Duodenal mucosa (tissue), 2 donors: Measurements from ENCODE around the gene KLC1.
"Not testable (repeated sequence)": the region's sequence is repeated elsewhere in the genome, so short reads cannot be mapped to it uniquely, and the experiment has no call there.

Experiments used
- H3K27ac ChIP-seq: one replicate; pipeline ENCODE4 v1.7.0; 2013; ENCODE audit warnings: low read depth, low read length
- H3K27me3 ChIP-seq, 2 donors: one replicate each; pipeline ENCODE4 v1.7.0; 2013; ENCODE audit warnings: low read length in 2 of 2, control low read depth in 1 of 2; ENCODE audit not compliant: insufficient read depth in 2 of 2, control insufficient read depth in 1 of 2
- H3K36me3 ChIP-seq, 2 donors: one replicate each; pipeline ENCODE4 v1.7.0; 2013; ENCODE audit warnings: low read length in 2 of 2, control low read depth in 1 of 2; ENCODE audit not compliant: insufficient read depth in 2 of 2, control insufficient read depth in 1 of 2
- H3K4me1 ChIP-seq, 2 donors: one replicate each; pipeline ENCODE4 v1.7.0; 2013; ENCODE audit warnings: low read length in 2 of 2, control low read depth in 1 of 2; ENCODE audit not compliant: insufficient read depth in 2 of 2, control insufficient read depth in 1 of 2
- H3K4me3 ChIP-seq, 2 donors: one replicate each; pipeline ENCODE4 v1.7.0; 2013; ENCODE audit warnings: low read length in 2 of 2, low read depth in 1 of 2
- H3K9ac ChIP-seq, 2 donors: one replicate each; pipeline ENCODE4 v1.7.0; 2013; ENCODE audit warnings: low read length in 2 of 2, low read depth in 1 of 2
- H3K9me3 ChIP-seq, 2 donors: one replicate each; pipeline ENCODE4 v1.7.0; 2013; ENCODE audit warnings: low read length in 2 of 2, control low read depth in 1 of 2; ENCODE audit not compliant: control insufficient read depth in 1 of 2

KLC1 gene

GRCh38 chr14:103686831-103687485 is 57.9 kb downstream of the KLC1 start:
- no peaks in the 10 kb centered on the region for H3K4me1 ChIP-seq

GRCh38 chr14:103687712-103688111 is 58.7 kb downstream of the KLC1 start:
- Histone ChIP-seq H3K27me3 (no peaks in the 10 kb centered on the region), H3K9me3 (no peaks in the 10 kb centered on the region), H3K36me3 (peaks cover 37 to 78% of the 10 kb centered on the region in 2 donors)

More at GRCh38 chr14:103686831-103687485, 57.9 kb downstream of the KLC1 start:
- Histone ChIP-seq H3K36me3 (peaks cover 35 to 77% of the 10 kb centered on the region in 2 donors), H3K27me3 (no peaks in the 10 kb centered on the region), H3K4me3 (no peak overlapping the region), H3K27ac (no peak overlapping the region), H3K9me3 (no peaks in the 10 kb centered on the region), H3K9ac (no peak overlapping the region)

GRCh38 chr14:103688441-103688840 is 59.4 kb downstream of the KLC1 start:
- no peak overlapping the region for H3K4me3 ChIP-seq
- H3K27ac ChIP-seq = no peak overlapping the region
- H3K36me3 ChIP-seq = peaks cover 31 to 78% of the 10 kb centered on the region in 2 donors
- no peaks in the 10 kb centered on the region for H3K27me3 ChIP-seq
- H3K4me1 ChIP-seq = peaks cover 3 to 8% of the 10 kb centered on the region in 2 donors
- H3K9me3 ChIP-seq = no peaks in the 10 kb centered on the region
- H3K9ac ChIP-seq = no peak overlapping the region

More at GRCh38 chr14:103687712-103688111, 58.7 kb downstream of the KLC1 start:
- no peak overlapping the region for H3K9ac ChIP-seq
- no peak overlapping the region for H3K27ac ChIP-seq
- no peak overlapping the region for H3K4me3 ChIP-seq
- H3K4me1 ChIP-seq = peaks cover 0 to under 1% of the 10 kb centered on the region in 2 donors

- Histone ChIP-seq H3K36me3 (peaks cover 35 to 81% of the 10 kb centered on the region in 2 donors), H3K27me3 (no peaks in the 10 kb centered on the region), H3K9me3 (no peaks in the 10 kb centered on the region), H3K4me3 (no peak overlapping the region), H3K27ac (no peak overlapping the region), H3K9ac (no peak overlapping the region), H3K4me1 (peaks cover 6 to 9% of the 10 kb centered on the region in 2 donors)
These were observed 60.2 kb downstream of the KLC1 start for GRCh38 chr14:103688906-103689902.

GRCh38 chr14:103690332-103690731 is 61.3 kb downstream of the KLC1 start:
- no peak overlapping the region for H3K4me3 ChIP-seq

GRCh38 chr14:103691655-103692054 is 62.6 kb downstream of the KLC1 start:
- H3K9me3 ChIP-seq, H3K4me3 ChIP-seq, H3K27ac ChIP-seq, H3K27me3 ChIP-seq, H3K9ac ChIP-seq: not testable (repeated sequence)
- Histone ChIP-seq H3K36me3 (peaks cover 33 to 67% of the 10 kb centered on the region in 2 donors), H3K4me1 (peaks cover 9 to 12% of the 10 kb centered on the region in 2 donors)

More at GRCh38 chr14:103690332-103690731, 61.3 kb downstream of the KLC1 start:
- H3K9ac ChIP-seq = no peak overlapping the region
- no peaks in the 10 kb centered on the region for H3K9me3 ChIP-seq
- no peaks in the 10 kb centered on the region for H3K27me3 ChIP-seq
- peaks cover 39 to 76% of the 10 kb centered on the region in 2 donors for H3K36me3 ChIP-seq
- peaks cover 6 to 9% of the 10 kb centered on the region in 2 donors for H3K4me1 ChIP-seq
- no peak overlapping the region for H3K27ac ChIP-seq

- Histone ChIP-seq H3K27me3 (no peaks in the 10 kb centered on the region), H3K27ac (no peak overlapping the region), H3K36me3 (peaks cover 30 to 65% of the 10 kb centered on the region in 2 donors), H3K4me3 (no peak overlapping the region), H3K9ac (no peak overlapping the region), H3K4me1 (peaks cover 12 to 14% of the 10 kb centered on the region in 2 donors), H3K9me3 (no peaks in the 10 kb centered on the region)
These were observed 63.1 kb downstream of the KLC1 start for GRCh38 chr14:103692159-103692558.

GRCh38 chr14:103692871-103693270 is 63.9 kb downstream of the KLC1 start:
- H3K4me3 ChIP-seq = no peak overlapping the region
- H3K9me3 ChIP-seq = no peaks in the 10 kb centered on the region
- peaks cover 16% of the 10 kb centered on the region in 2 donors for H3K4me1 ChIP-seq
- H3K9ac ChIP-seq = no peak overlapping the region
- peaks cover 32 to 62% of the 10 kb centered on the region in 2 donors for H3K36me3 ChIP-seq
- no peaks in the 10 kb centered on the region for H3K27me3 ChIP-seq
- H3K27ac ChIP-seq = no peak overlapping the region

- no peak overlapping the region for H3K4me3 ChIP-seq
- peaks cover 19 to 22% of the 10 kb centered on the region in 2 donors for H3K4me1 ChIP-seq
- peaks cover 32 to 56% of the 10 kb centered on the region in 2 donors for H3K36me3 ChIP-seq
- no peak overlapping the region for H3K27ac ChIP-seq
- H3K9me3 ChIP-seq = no peaks in the 10 kb centered on the region
- H3K9ac ChIP-seq = no peak overlapping the region
- H3K27me3 ChIP-seq = no peaks in the 10 kb centered on the region
These were observed 64.5 kb downstream of the KLC1 start for GRCh38 chr14:103693515-103693914.

- Histone ChIP-seq H3K4me1 (peaks cover 20 to 25% of the 10 kb centered on the region in 2 donors), H3K27ac (no peak overlapping the region), H3K36me3 (peaks cover 26 to 54% of the 10 kb centered on the region in 2 donors), H3K9ac (no peak overlapping the region), H3K4me3 (no peak overlapping the region), H3K27me3 (no peaks in the 10 kb centered on the region), H3K9me3 (no peaks in the 10 kb centered on the region)
These were observed 65.6 kb downstream of the KLC1 start for GRCh38 chr14:103694572-103695026.
